IgD-negative memory B cell (primary cell): ENCODE measurements around the gene ZFC3H1. TPM values are rescaled to one million over a fixed set of nuclear protein-coding genes. Genes with fewer than 3 reads are reported as not detected.
A peak's percentile ranks its signal among the peaks of the same experiment; 100 is the strongest.
"Not testable (repeated sequence)": the region's sequence is repeated elsewhere in the genome, so short reads cannot be mapped to it uniquely, and the experiment has no call there.

ENCODE experiments used
- H3K27ac Mint-ChIP-seq, 3 donors: one replicate each; pipeline ENCODE4 v1.8.0; 2020 to 2022; ENCODE audit warnings: mild to moderate bottlenecking in 3 of 3, mixed read lengths in 3 of 3, moderate library complexity in 1 of 3
- H3K27me3 Mint-ChIP-seq: one replicate; pipeline ENCODE4 v1.8.0; 2021; ENCODE audit warnings: mixed read lengths
- H3K36me3 Mint-ChIP-seq: one replicate; pipeline ENCODE4 v1.8.0; 2020; ENCODE audit warnings: mild to moderate bottlenecking, mixed read lengths
- H3K4me1 Mint-ChIP-seq, 3 donors: one replicate each; pipeline ENCODE4 v1.8.0; 2020 to 2022; ENCODE audit warnings: mixed read lengths in 3 of 3, mild to moderate bottlenecking in 1 of 3
- H3K4me3 Mint-ChIP-seq, 4 donors: one replicate each; pipeline ENCODE4 v1.8.0; 2020 to 2022; ENCODE audit warnings: mild to moderate bottlenecking in 4 of 4, mixed read lengths in 4 of 4, moderate library complexity in 3 of 4
- H3K9me3 Mint-ChIP-seq, 3 donors: one replicate each; pipeline ENCODE4 v1.8.0; 2020 to 2021; ENCODE audit warnings: mixed read lengths in 3 of 3, mild to moderate bottlenecking in 1 of 3
- polyA plus RNA-seq: library from polyadenylated mRNA; unstranded; fragments of 300-500 nt; fragmentation: Illumina TruSeq; gene quantifications from one replicate; pipeline ENCODE4 v1.2.3, GENCODE V29; 2021

The ZFC3H1 gene
- polyA plus RNA-seq: 39.3 TPM

GRCh38 chr12:71663561-71664410 is at the start of gene ZFC3H1, which contains the start of gene THAP2:
Gene ZFC3H1, minus strand, starts transcription at chr12:71663848. Its CDS starts 238 bp downstream, at chr12:71663610.
Gene THAP2, plus strand, starts transcription at chr12:71664301. Its CDS starts 209 bp downstream, at chr12:71664510.
- Mint-ChIP-seq H3K36me3 (no peaks in the 10 kb centered on the region), H3K4me1 (peaks cover 25 to 32% (median 29%) of the 10 kb centered on the region in 3 donors), H3K27me3 (no peaks in the 10 kb centered on the region), H3K9me3 (no peaks in the 10 kb centered on the region), H3K27ac (peak within 1 kb of the TSS; percentile 91 to 100 (median 93)), H3K4me3 (peak within 1 kb of the TSS; percentile 96 to 99 (median 98))

GRCh38 chr12:71710276-71711125 is 46.9 kb upstream of the ZFC3H1 start:
- peak overlapping the region in 1 of 4 donors; percentile 50 for H3K4me3 Mint-ChIP-seq
- H3K4me1 Mint-ChIP-seq: peaks cover 6 to 17% (median 10%) of the 10 kb centered on the region in 3 donors
- no peaks in the 10 kb centered on the region for H3K27me3 Mint-ChIP-seq
- H3K9me3 Mint-ChIP-seq: peaks cover 0 to 29% (median 22%) of the 10 kb centered on the region in 3 donors
- no peak overlapping the region for H3K27ac Mint-ChIP-seq
- peaks cover 12% of the 10 kb centered on the region for H3K36me3 Mint-ChIP-seq

- Mint-ChIP-seq H3K36me3 (peaks cover 16% of the 10 kb centered on the region), H3K27me3 (no peaks in the 10 kb centered on the region), H3K4me1 (peaks cover 10 to 17% (median 14%) of the 10 kb centered on the region in 3 donors), H3K27ac (no peak overlapping the region), H3K4me3 (no peak overlapping the region), H3K9me3 (peaks cover 0 to 24% (median 19%) of the 10 kb centered on the region in 3 donors)
Observed at GRCh38 chr12:71708658-71709057, 45.0 kb upstream of the ZFC3H1 start.

- Mint-ChIP-seq H3K27ac (no peak overlapping the region), H3K27me3 (no peaks in the 10 kb centered on the region), H3K4me3 (no peak overlapping the region), H3K36me3 (peaks cover 13% of the 10 kb centered on the region), H3K4me1 (peaks cover 10 to 21% (median 17%) of the 10 kb centered on the region in 3 donors), H3K9me3 (no peaks in the 10 kb centered on the region)
Observed at GRCh38 chr12:71704920-71705319, 41.3 kb upstream of the ZFC3H1 start.

DNA sequence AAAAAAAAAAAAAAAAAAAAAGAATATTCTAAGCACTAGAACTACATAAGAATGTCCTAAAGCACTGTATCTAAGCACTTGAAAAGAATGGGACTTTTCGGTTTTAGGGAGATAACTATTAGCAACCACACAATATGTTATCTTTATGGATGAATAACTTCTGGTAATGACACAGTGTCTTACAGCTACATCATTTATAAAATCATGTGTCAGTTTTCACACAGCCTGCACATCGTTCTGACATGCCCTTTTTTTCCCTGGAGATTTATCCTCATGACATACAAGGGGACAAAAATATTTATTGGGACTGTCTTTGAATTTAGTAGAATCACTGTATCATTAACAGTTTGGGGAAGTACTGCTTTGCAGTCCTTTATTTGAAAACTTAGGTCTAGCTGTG is 39.6 kb upstream of the ZFC3H1 start:
- Mint-ChIP-seq H3K27ac (peak overlapping the region in 1 of 3 donors; percentile 59), H3K4me1 (peaks cover 10 to 25% (median 13%) of the 10 kb centered on the region in 3 donors), H3K36me3 (peaks cover 14% of the 10 kb centered on the region), H3K4me3 (no peak overlapping the region), H3K9me3 (no peaks in the 10 kb centered on the region), H3K27me3 (no peaks in the 10 kb centered on the region)

GRCh38 chr12:71702590-71702989 is 38.9 kb upstream of the ZFC3H1 start:
- Mint-ChIP-seq H3K36me3 (peaks cover 12% of the 10 kb centered on the region), H3K4me3 (no peak overlapping the region), H3K9me3 (no peaks in the 10 kb centered on the region)

DNA sequence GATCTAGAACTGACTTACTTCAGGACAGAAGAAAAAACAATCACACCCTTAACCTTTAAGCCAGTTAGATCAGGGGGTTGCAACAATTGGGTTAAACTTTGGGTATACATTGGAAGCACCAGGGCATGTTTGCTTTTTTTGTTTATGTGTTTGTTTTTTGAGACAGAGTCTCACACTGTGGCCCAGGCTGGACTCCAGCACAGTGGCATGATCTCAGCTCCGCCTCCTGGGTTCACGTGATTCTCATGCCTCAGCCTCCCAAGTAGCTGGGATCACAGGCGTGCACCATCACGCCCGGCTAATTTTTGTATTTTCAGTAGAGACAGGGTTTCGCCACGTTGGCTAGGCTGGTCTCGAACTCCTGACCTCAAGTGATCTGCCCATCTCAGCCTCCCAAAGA is 38.5 kb upstream of the ZFC3H1 start:
- Mint-ChIP-seq H3K27ac (peak overlapping the region in 1 of 3 donors; percentile 2), H3K4me1 (peaks cover 4 to 25% (median 7%) of the 10 kb centered on the region in 3 donors)
- H3K9me3 Mint-ChIP-seq, H3K27me3 Mint-ChIP-seq, H3K4me3 Mint-ChIP-seq, H3K36me3 Mint-ChIP-seq: not testable (repeated sequence)

More at GRCh38 chr12:71702590-71702989, 38.9 kb upstream of the ZFC3H1 start:
- Mint-ChIP-seq H3K27me3 (no peaks in the 10 kb centered on the region), H3K4me1 (peaks cover 6 to 25% (median 9%) of the 10 kb centered on the region in 3 donors), H3K27ac (no peak overlapping the region)

DNA sequence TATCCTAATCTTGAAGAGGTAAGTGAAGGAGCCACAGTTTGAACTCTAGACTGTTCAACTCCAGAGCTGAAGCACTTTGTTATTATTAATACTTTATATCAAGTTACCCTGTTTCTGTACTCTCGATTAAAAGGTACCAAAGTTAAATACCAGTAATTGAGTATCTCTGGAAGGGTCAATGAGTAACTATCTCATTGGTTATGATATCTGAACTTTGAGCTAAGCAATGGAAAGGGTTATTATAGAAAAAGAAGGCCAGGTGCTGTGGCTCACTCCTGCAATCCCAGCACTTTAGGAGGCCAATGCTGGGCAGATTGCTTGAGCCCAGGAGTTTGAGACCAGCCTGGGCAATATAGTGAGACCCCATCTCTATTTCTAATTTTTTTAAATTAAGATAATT is 32.1 kb upstream of the ZFC3H1 start:
- Mint-ChIP-seq H3K27ac (no peak overlapping the region), H3K9me3 (no peaks in the 10 kb centered on the region), H3K4me1 (peaks cover 41 to 46% (median 43%) of the 10 kb centered on the region in 3 donors), H3K27me3 (no peaks in the 10 kb centered on the region), H3K36me3 (peaks cover 7% of the 10 kb centered on the region), H3K4me3 (no peak overlapping the region)

DNA sequence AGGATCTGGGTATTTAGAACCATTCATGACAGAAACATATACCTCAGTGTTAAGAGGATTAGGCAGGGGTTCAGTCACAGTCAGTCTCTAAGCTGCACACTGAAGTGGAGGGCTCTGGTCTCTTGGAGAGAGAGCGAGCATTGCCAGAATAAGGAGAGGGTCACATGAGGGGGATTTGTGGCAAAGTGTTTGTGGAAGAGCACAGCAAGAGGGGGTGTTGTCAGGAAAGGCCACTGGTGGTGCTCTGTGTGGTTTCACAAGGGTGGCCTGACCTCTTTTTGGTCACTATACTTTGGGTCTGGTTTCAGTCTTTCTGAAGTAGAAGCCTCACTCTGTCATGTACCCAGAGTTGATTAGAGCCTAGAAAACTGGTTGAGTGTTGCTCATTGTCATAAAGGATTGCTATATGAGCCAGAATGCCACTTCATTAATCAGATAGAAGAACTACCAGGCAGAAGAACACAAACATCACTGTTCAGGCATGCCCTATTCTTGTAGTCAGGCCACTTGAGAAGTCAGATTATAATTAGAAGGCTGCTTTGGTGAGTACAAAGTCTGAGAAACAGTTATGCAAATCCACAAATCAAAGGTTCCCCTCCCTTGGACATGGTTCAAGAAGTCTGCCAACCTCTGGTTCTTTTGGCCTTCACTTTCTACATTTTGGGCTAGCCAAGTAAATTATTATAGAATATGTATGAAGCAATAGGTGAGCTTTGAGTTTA is 30.6 kb upstream of the ZFC3H1 start:
- no peaks in the 10 kb centered on the region for H3K9me3 Mint-ChIP-seq
- H3K4me1 Mint-ChIP-seq: peaks cover 48 to 57% (median 55%) of the 10 kb centered on the region in 3 donors
- H3K36me3 Mint-ChIP-seq: peaks cover 3% of the 10 kb centered on the region
- H3K4me3 Mint-ChIP-seq: peak overlapping the region; percentile 30 to 90 (median 64)
- no peaks in the 10 kb centered on the region for H3K27me3 Mint-ChIP-seq
- peak overlapping the region; percentile 78 to 94 (median 79) for H3K27ac Mint-ChIP-seq

- Mint-ChIP-seq H3K27ac (peak overlapping the region; percentile 78 to 94 (median 79)), H3K4me3 (peak overlapping the region; percentile 30 to 90 (median 64)), H3K4me1 (peaks cover 49 to 60% (median 53%) of the 10 kb centered on the region in 3 donors)
- H3K9me3 Mint-ChIP-seq, H3K27me3 Mint-ChIP-seq, H3K36me3 Mint-ChIP-seq: not testable (repeated sequence)
Observed at GRCh38 chr12:71693651-71694050, 30.0 kb upstream of the ZFC3H1 start.

DNA sequence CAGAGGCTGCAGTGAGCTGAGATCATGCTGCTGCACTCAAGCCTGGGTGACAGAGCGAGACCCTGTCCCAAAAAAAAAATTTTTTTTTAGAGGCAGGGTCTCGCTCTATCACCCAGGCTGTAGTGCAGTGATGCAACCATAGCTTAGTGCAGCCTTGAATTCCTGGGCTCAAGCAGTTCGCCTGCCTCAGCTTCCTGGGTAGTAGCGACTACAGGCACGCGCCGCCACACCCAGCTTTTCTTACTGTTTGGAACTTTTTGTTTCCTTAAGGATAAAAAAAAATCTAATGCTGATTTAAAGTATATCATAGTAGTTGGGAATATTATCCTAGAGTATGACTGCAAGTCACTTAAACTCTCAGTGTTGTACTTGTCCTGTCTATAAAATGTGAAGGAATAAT is 29.5 kb upstream of the ZFC3H1 start:
- H3K4me1 Mint-ChIP-seq: peaks cover 46 to 58% (median 55%) of the 10 kb centered on the region in 3 donors
- H3K27me3 Mint-ChIP-seq: no peaks in the 10 kb centered on the region
- no peaks in the 10 kb centered on the region for H3K9me3 Mint-ChIP-seq
- H3K36me3 Mint-ChIP-seq: peaks cover 3% of the 10 kb centered on the region
- H3K4me3 Mint-ChIP-seq: peak overlapping the region in 3 of 4 donors; percentile 61 to 90 (median 67)
- H3K27ac Mint-ChIP-seq: peak overlapping the region; percentile 78 to 94 (median 79)

DNA sequence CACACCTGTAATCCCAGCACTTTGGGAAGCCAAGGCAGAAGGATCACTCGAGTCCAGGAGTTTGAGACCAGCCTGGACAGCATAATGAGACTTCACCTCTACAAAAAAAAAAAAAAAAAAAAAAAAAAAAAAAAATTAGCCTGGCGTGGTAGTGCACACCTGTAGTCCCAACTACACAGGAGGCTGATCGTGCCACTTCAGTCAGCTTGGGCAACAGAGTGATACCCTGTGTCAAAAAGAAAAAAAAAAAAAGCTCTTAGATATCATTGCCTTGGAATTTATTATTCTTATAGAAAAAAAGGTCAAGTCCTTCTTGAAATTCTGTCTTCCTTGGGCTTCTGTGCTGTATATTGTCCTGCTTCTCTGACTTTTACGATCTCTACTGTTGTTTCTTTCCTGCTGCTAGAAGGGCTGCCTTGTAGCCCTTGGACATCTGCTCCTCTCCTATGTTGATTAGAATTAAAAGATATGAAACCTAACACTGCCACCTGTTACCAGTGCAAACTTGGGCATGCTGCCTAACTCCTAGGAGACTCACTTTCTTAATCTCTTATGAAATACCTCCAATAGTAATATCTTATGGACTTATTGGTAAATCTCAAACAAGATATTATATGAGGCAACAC is 28.0 kb upstream of the ZFC3H1 start:
- no peaks in the 10 kb centered on the region for H3K9me3 Mint-ChIP-seq
- H3K4me1 Mint-ChIP-seq: peaks cover 48 to 62% (median 57%) of the 10 kb centered on the region in 3 donors
- peak overlapping the region; percentile 3 to 68 (median 34) for H3K4me3 Mint-ChIP-seq
- peak overlapping the region; percentile 0 to 33 (median 1) for H3K27ac Mint-ChIP-seq
- H3K27me3 Mint-ChIP-seq: no peaks in the 10 kb centered on the region
- peaks cover 1% of the 10 kb centered on the region for H3K36me3 Mint-ChIP-seq

GRCh38 chr12:71688961-71689570 is 25.4 kb upstream of the ZFC3H1 start:
- Mint-ChIP-seq H3K9me3 (no peaks in the 10 kb centered on the region), H3K36me3 (no peaks in the 10 kb centered on the region), H3K4me3 (peak overlapping the region; percentile 92 to 99 (median 98)), H3K27me3 (no peaks in the 10 kb centered on the region), H3K4me1 (peaks cover 35 to 52% (median 45%) of the 10 kb centered on the region in 3 donors), H3K27ac (peak overlapping the region; percentile 87 to 88 (median 87))
